ENCODE results near the gene TCOF1. TPM values are rescaled to one million over a fixed set of nuclear protein-coding genes. Genes with fewer than 3 reads are reported as not detected.

TCOF1 gene
- total and polyA plus RNA-seq, 12 donors = 12.6 to 30.3 (median 20.8) TPM

DNA sequence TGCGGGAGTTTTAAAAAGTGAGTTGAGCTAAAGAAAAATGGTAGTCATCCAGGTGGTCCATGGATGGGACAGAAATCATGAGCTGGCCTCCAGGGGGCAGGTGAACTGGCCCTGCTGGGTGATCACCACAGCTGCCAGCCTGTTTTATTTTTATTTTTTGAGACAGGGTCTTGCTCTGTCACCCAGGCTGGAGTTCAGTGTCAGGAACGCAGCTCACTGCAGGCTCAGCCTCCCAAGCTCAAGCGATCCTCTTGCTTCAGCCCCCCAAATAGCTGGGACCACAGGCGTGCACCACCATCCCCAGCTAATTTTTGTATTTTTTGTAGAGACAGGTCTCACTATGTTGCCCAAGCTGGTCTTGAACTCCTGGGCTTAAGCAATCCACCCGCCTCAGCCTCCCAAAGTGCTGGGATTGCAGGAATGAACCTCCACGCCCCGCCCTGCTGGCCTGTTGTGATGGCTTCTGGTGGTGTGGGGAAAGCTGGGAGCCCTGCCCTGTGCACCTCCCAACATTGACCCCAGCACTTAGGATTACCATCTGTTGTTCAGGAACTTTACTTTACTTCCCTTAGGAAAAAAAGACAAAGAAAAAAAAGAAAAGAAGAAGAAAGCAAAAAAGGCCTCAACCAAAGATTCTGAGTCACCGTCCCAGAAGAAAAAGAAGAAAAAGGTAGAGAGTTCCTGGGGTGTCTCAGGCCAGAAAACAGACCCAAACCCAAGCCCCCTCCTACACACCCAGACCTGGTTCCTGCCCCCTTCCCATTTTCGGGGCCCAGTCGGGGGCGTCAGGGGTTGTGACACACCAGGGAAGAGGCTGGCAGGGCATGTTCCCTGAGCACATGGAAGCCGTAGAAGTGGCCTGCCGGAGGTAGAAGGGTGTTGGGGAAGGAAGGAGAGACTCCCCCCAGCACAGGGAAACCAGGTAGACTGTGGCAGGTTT is 40.6 kb downstream of the TCOF1 start:
- DNase-seq = no peak
- no peaks in the 10 kb centered on the region for H3K9me3 ChIP-seq (replicated peaks in 1 of 3)
- H3K27me3 ChIP-seq = no peaks in the 10 kb centered on the region
- no peak overlapping the region for H3K4me3 ChIP-seq
- H3K4me1 ChIP-seq (replicated peaks in 1 of 2) = no peaks in the 10 kb centered on the region
- WGBS, 4 donors = 87 to 91% (median 89%) methylated on average over 12 to 13 of the region's 13 CpGs
- TF ChIP-seq, protein P1, sequence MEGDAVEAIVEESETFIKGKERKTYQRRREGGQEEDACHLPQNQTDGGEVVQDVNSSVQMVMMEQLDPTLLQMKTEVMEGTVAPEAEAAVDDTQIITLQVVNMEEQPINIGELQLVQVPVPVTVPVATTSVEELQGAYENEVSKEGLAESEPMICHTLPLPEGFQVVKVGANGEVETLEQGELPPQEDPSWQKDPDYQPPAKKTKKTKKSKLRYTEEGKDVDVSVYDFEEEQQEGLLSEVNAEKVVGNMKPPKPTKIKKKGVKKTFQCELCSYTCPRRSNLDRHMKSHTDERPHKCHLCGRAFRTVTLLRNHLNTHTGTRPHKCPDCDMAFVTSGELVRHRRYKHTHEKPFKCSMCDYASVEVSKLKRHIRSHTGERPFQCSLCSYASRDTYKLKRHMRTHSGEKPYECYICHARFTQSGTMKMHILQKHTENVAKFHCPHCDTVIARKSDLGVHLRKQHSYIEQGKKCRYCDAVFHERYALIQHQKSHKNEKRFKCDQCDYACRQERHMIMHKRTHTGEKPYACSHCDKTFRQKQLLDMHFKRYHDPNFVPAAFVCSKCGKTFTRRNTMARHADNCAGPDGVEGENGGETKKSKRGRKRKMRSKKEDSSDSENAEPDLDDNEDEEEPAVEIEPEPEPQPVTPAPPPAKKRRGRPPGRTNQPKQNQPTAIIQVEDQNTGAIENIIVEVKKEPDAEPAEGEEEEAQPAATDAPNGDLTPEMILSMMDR (IDR thresholded peaks at IDR 0.05) = no peak
- TF ChIP-seq POLR2A (IDR thresholded peaks at IDR 0.05) = no peak
- H3K36me3 ChIP-seq (replicated peaks in 1 of 2) = peaks cover 0 to 79% of the 10 kb centered on the region in 2 donors
- peak overlapping the region in 1 of 5 donors; percentile 34 for H3K27ac ChIP-seq
- intact Hi-C loops (cut with DNase I) = no loop called here

DNA sequence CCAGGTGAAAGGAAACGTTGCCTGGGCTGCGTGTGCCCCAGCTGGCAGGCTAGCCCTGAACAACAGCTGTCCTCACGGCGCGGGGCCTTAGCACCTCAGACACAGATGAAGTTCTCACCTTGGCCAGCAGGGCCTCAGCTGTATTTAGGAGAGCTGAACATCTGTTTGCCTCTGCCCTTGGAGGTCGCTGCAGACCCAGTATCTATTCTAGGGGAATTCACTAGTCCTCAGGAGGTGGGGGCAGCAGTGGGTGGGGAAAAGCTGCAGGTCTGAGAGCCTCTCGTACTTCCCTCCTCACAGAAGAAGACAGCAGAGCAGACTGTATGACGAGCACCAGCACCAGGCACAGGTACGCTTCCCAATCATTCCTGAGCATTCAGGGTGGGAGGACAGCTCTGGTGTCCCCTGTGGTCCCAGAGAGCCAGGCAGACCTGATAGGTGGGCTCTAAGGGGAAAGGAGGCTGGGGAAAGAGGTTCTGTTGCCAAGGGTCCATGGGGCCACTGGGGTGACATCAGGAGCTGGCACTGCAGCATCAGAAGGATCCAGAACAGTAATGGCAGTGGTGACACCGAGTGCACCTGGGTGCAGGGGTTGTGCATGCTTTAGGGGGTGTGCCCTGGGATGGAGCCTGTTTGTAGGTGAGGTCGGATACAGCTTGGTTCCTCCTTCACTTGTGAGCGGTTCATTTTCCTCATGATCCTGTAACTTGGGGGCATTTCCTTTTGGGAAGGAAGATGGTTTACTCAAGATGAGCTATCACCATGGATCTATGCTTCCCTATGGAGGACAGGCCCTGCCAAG is 41.4 kb downstream of the TCOF1 start:
- no peak overlapping the region for H3K4me3 ChIP-seq
- TF ChIP-seq POLR2A (IDR thresholded peaks at IDR 0.05) = no peak
- TF ChIP-seq, protein P1 (IDR thresholded peaks at IDR 0.05) = peak in 3 of 6 experiments; percentile 22 to 42 (median 26)
- no peaks in the 10 kb centered on the region for H3K27me3 ChIP-seq
- H3K9me3 ChIP-seq (replicated peaks in 1 of 3) = no peaks in the 10 kb centered on the region
- H3K27ac ChIP-seq = peak overlapping the region in 1 of 5 donors; percentile 34
- H3K4me1 ChIP-seq (replicated peaks in 1 of 2) = peaks cover 0 to 2% of the 10 kb centered on the region in 2 donors
- intact Hi-C loops (cut with DNase I) = no loop called here
- DNase-seq = no peak
- H3K36me3 ChIP-seq (replicated peaks in 1 of 2) = peaks cover 0 to 79% of the 10 kb centered on the region in 2 donors
- WGBS, 4 donors = 77 to 91% (median 87%) methylated on average over 10 to 12 of the region's 12 CpGs

DNA sequence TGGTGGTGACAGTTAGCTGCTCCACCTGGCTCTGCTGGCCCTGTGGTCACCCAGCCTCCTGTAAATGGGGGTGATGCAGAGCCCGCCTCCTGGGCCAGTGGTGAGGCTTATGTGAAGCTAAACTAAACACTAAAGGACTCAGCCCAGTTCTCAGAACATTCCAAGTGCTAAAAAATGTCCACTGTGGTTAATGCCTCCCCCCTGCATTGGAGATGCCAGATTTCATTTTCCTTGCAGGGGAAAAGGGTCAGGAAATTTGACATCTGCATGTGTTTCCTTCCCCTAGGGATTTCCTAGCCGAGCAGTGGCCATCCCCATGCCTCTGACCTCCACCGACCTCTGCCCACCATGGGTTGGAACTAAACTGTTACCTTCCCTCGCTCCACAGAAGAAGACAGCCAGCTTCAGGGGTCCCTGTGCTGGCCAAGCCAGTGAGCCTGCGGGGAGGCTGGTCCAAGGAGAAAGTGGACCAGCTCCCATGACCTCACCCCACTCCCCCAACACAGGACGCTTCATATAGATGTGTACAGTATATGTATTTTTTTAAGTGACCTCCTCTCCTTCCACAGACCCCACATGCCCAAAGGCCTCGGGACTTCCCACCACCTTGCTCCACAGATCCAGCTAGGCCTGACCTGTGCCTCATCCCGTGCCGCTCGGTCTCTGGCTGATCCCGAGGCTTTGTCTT is 42.2 kb downstream of the TCOF1 start:
- TF ChIP-seq POLR2A (IDR thresholded peaks at IDR 0.05) = no peak
- TF ChIP-seq, protein P1 (IDR thresholded peaks at IDR 0.05) = no peak
- Histone ChIP-seq H3K27me3 (no peaks in the 10 kb centered on the region), H3K4me3 (no peak overlapping the region), H3K4me1 (replicated peaks in 1 of 2) (peaks cover 6 to 7% of the 10 kb centered on the region in 2 donors), H3K27ac (no peak overlapping the region), H3K9me3 (replicated peaks in 1 of 3) (no peaks in the 10 kb centered on the region), H3K36me3 (replicated peaks in 1 of 2) (peaks cover 0 to 76% of the 10 kb centered on the region in 2 donors)
- no peak for DNase-seq
- WGBS, 4 donors = 85 to 89% (median 88%) methylated on average over 9 to 11 of the region's 11 CpGs
- intact Hi-C loops (cut with DNase I) = no loop called here
